Ammon's horn (tissue), 1 donor: ENCODE data around the gene LSM12.
"Not testable (repeated sequence)": the region's sequence is repeated elsewhere in the genome, so short reads cannot be mapped to it uniquely, and the experiment has no call there.

ENCODE experiments used
- DNase-seq: peaks from one replicate; pipeline ENCODE4 v3.0.0-alpha.2; 2016; ENCODE audit warnings: low spot score

Gene LSM12

GRCh38 chr17:44066204-44066930, at the start of gene LSM12:
Gene LSM12 (minus strand): TSS chr17:44066671. CDS start chr17:44066587, 84 bp downstream.
- peak; percentile 93 for DNase-seq

GRCh38 chr17:44115585-44116415, 49.3 kb upstream of the LSM12 start:
- no peak for DNase-seq

DNA sequence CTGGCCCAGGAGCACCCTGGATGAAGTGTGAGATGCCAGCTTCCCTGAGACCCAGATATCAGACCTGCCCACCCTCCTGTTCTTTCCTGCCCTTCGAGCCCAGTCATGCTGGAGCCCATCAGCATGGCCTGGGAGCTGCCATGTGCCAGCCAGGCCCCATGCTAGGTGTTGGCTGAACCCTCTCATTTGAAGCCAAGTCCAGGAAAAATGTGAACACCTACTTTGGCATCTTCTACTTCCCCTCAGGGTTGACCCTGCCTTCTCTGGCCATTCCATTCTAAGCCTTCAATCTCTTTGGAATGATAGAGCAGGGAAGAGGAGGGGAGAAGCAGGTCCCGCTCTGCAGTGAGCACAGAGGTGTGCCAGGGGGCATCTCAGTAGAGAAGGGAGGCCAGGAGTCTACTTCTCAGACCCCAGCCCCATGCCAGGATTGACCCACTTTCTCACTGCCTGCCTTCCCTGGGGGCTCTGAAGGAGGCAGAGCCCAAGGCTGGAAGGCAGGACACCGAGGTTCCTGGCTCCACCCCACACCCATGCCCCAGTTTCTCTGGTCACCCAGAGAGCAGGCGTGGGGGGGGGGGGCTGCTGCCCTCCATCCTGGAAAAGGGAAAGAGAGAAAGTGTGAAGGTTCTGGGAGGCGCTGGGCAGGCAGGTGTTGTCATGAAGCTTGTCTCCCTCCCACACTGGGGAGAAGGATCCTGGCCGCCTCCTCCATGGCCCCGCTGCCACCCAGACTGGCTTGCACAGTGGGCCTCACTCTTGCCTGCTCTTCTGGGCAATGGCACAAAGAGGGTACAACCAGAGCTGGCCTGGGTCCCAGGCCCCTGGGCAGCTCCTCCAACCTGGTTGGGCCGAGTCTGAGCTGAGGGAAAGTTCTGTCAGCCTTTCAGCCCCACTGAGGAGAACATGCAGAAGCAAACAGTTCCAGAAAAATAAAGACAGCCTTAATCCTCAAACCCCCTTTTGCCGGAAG, 47.7 kb upstream of the LSM12 start:
- DNase-seq, result no peak

- DNase-seq, result no peak
Measured at GRCh38 chr17:44113382-44113781, 46.9 kb upstream of the LSM12 start.

DNA sequence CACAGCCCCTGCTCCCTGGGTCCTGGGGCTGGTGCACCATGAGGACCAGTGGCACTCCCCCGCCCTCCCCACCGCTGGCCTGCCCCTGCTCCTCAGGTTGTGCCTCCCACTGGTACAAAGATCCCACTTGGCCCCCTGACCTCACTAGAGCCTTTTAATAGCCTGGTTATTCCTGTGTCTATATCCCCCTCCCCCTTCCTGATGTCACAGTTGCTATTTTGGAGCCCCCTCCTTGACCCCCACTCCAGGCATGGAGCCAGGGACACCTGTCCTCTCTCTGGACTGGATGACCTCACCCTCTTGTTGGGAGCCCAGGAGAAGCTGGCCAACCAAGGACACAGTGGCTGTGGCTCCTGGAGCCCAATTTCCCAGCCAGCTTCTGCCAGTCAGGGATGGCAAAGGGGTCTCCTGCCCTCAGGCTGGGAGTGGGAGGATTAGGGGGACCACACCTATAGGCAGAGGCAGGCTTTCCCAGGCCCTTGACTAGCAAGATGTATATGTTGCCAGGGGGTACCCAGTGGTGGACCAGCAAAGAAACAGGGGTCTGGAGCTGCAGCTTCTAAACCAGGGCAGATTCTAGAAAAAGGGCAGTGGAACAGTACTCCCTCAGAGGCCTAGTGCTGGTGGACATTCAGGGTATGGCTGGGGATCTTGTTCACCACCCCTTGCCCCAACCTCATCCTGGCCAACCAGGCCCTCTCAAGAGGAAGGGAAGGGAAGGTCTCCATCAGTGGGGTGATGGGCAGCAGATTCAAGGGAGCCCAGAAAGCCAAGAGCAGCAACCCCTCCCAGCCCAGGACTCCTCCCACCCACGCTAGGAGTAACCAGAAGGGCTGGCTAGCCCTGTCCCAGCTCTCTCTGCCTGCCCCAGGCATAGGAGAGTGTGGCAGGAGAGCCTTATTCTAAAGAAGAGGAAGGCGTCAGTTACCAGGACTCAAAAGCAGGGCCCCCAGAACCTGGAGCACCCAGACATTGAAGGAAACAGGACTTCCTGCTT, 46.1 kb upstream of the LSM12 start:
- no peak for DNase-seq

DNA sequence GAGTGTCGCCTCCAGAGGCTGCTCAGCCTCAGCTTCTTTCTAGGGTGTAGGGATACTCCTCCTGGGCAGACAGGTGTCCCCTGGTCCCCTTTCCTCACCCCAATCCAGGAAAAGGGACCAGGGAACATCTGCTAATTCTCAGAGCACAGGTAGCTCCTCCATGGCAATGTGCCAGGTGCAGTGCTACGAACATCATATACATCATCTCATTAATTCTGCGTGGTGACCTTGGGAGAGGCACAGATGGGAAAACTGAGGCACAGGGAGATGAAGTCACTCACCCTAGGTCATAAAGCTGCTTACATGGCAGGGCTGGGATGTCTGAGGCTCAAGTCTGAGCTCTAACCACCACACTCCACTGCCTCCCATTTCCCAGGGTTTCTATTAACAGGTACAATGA, 45.3 kb upstream of the LSM12 start:
- no peak for DNase-seq

- DNase-seq, result peak; percentile 96
Measured at GRCh38 chr17:44110823-44111633, 44.6 kb upstream of the LSM12 start.

GRCh38 chr17:44110011-44110686, 43.7 kb upstream of the LSM12 start:
- DNase-seq, result no peak

GRCh38 chr17:44109312-44109630, 42.8 kb upstream of the LSM12 start:
- no peak for DNase-seq

DNA sequence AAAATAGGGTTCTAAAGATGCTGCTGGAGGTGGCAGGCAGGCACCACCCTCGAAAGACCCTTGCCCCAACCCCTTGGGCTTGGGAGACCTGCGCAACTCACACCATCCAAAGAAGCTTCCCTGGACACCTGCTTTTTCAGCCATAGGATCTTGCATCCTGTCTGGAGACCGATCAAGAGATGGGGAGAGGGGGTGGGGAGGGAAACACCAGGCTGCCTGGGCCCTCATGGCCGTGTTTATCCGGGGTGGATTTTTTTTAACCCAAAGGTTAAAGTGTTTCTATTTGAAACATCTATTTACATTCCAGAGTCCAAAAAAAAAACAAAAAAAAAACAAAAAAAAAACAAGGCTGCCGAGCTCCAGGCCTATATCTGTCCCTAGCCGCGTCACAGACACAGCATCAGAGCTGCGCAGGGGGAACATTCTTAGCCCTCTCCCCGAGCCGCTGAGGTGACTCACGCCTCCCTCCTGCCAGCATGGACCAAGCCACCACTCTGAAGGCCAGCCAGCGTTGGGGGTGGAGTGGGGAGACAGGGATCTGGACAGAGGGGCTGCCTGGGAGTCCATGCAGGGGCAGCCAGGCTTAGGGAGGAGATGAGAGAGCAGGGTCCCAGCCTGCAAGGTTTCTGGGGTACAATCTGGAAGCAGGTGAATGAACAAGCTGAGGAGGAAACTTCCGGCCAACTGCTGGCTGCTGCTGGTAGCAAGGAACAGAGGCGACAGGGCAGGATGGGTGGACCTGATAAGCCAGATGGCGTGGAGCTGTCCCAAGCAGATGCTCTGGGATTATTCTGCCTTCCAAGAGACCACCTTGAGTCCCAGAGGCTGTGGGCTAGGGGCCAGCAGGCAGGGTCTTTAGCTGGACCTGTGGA, 42.2 kb upstream of the LSM12 start:
- DNase-seq, result no peak

DNA sequence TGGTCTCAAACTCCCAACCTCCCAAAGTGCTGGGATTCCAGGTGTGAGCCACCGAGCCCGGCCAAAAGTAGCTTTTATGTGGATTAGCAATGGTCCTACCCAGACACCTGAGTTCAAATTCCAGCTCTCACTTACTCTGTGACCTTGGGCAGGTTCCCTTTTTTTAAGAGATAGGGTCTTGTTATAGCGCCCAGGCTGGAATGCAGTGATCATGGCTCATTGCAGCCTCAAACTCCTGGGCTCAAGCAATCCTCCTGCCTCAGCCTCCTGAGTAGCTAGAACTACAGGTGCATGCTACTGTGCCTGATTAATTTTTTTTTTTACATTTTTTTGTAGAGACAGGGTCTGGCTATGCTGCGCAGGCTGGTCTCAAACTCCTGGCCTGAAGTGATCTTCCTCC, 40.3 kb upstream of the LSM12 start:
- DNase-seq, result no peak

GRCh38 chr17:44105941-44106340, 39.5 kb upstream of the LSM12 start:
- DNase-seq, result no peak

- DNase-seq, result no peak
Measured at GRCh38 chr17:44105483-44105882, 39.0 kb upstream of the LSM12 start.

DNA sequence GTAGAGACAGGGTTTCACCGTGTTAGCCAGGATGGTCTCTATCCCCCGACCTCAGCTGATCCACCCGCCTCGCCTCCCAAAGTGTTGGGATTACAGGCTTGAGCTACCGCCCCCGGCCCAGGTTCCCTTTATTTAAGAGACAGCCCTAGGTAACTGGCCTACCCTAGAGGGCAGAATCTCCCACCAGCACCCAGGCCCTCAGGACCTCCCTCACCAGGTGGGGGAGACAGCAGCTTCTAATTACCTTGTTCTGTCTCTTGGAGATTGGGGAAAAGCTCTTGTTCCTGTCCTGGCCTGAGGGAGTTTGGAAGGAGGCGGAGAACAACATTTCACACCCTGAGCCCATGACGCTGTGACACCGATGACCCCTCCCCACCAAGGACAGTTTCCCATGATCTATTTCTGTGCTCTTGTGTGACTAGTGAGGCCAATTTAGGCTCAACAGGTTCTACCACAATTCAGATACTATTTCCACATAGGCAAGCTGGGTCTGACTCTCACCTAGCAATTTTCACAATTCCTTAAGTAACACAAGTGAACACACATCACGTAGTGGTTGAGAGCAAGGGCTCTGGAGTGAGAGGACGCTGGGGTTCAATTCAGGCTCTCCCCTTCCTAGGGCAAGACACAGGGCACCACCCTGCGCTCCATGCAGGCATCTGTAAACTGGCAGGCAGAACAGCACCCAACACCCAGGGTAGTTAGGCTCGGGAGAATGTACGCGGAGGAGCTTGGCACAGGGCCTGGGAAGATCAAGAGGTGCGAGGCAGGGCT, 36.6 kb upstream of the LSM12 start:
- no peak for DNase-seq

DNA sequence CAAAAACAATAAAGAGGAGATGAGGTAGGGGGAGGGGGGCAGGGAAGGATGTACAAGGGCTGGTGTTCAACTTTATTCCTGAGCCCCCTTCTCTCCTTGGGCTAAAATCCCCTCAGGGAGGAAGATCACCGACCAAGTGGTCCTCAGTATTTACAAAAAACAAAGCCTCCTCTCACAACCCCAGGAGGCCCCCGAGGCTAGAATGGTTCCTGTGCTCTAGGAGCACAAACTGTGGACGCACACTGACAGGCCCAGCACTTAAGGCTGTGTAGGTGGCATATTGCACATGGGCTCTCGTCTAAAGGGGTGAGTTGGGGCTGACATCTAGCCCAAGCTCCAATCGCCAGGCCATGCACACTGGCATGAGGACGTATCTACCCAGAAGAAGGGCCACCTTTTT, 35.4 kb upstream of the LSM12 start:
- DNase-seq, result not testable (repeated sequence)

DNA sequence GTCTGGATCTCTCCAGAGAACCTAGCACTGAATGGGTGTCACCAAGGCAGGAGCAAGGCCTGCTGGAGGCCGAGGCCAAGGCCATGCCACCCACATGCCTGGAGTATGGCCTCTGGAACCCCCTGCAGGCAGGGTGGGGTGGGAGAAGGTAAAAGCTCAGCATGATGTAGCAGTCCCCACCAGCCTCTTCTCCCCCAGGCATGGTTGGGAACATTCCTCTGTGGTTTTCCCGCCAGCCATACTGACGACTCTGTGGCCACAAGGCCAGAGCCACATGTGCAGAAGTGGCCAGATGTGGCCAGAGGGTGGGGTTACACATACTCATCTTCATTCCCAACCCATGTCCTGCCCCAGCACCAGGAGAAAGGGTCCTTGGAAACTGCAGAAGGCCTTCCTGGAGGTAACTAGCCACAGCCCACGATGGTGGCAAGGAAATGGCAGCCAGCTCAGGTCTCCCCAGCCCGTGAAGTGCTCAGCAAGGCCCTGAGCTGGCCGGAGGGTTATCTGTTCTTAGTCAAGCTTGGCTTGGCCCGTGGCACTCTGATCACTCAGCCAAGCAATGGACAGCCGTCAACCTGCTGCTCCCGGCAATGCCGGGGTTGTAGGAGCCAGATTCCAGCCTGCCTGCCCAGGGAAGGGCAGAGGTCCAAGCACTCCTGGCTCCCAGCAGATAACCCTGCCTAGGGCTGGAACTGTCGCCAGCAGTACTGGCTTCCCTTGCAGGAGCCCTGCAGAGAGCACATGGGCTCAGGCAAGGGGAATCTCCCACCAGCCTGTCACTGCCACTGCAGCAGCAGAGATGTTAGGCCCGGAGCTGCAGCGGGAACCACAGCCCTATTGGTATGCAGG, 30.9 kb upstream of the LSM12 start:
- DNase-seq, result no peak
